Measurements from ENCODE around the gene EXTL2.
"Not testable (repeated sequence)": the region's sequence is repeated elsewhere in the genome, so short reads cannot be mapped to it uniquely, and the experiment has no call there.

The EXTL2 gene

GRCh38 chr1:100852976-100853375, 41.7 kb downstream of the EXTL2 start:
- no peaks in the 10 kb centered on the region for H3K9me3 ChIP-seq (ENCODE audit: insufficient read depth, low read depth, low read length)
- H3K4me1 ChIP-seq (ENCODE audit: insufficient read depth, low read length), result no peaks in the 10 kb centered on the region
- H3K27ac ChIP-seq (ENCODE audit: low read depth, low read length), result no peak overlapping the region
- no peak overlapping the region for H3K9ac ChIP-seq (ENCODE audit: low read depth, low read length)
- no CpG with 5 or more reads among the region's 3 CpGs for WGBS
- H3K27me3 ChIP-seq (ENCODE audit: insufficient read depth, low read length), result peaks cover 15% of the 10 kb centered on the region
- no peaks in the 10 kb centered on the region for H3K36me3 ChIP-seq (ENCODE audit: insufficient read depth, low read length)
- H3K4me3 ChIP-seq (ENCODE audit: low read length), result no peak overlapping the region

- Histone ChIP-seq H3K9ac (ENCODE audit: low read depth, low read length) (no peak overlapping the region), H3K4me1 (ENCODE audit: insufficient read depth, low read length) (peaks cover 4% of the 10 kb centered on the region; the same call in 1 of the 2 replicates), H3K27ac (ENCODE audit: low read depth, low read length) (no peak overlapping the region), H3K9me3 (ENCODE audit: insufficient read depth, low read depth, low read length) (no peaks in the 10 kb centered on the region), H3K27me3 (ENCODE audit: insufficient read depth, low read length) (peaks cover 15% of the 10 kb centered on the region), H3K36me3 (ENCODE audit: insufficient read depth, low read length) (no peaks in the 10 kb centered on the region), H3K4me3 (ENCODE audit: low read length) (no peak overlapping the region)
- WGBS, result 93% methylated on average over 5 of the region's 5 CpGs
These were observed 42.9 kb downstream of the EXTL2 start for GRCh38 chr1:100851726-100852125.

- Histone ChIP-seq H3K27ac (ENCODE audit: low read depth, low read length) (no peak overlapping the region), H3K4me3 (ENCODE audit: low read length) (no peak overlapping the region), H3K27me3 (ENCODE audit: insufficient read depth, low read length) (peaks cover 15% of the 10 kb centered on the region), H3K9ac (ENCODE audit: low read depth, low read length) (no peak overlapping the region), H3K36me3 (ENCODE audit: insufficient read depth, low read length) (no peaks in the 10 kb centered on the region), H3K9me3 (ENCODE audit: insufficient read depth, low read depth, low read length) (no peaks in the 10 kb centered on the region), H3K4me1 (ENCODE audit: insufficient read depth, low read length) (peaks cover 4% of the 10 kb centered on the region; the same call in 1 of the 2 replicates)
- 85% methylated on average over 2 of the region's 2 CpGs for WGBS
These were observed 47.1 kb downstream of the EXTL2 start for GRCh38 chr1:100847361-100848082.

- H3K9ac ChIP-seq (ENCODE audit: low read depth, low read length); H3K4me1 ChIP-seq (ENCODE audit: insufficient read depth, low read length); H3K27me3 ChIP-seq (ENCODE audit: insufficient read depth, low read length); H3K4me3 ChIP-seq (ENCODE audit: low read length); H3K27ac ChIP-seq (ENCODE audit: low read depth, low read length); H3K36me3 ChIP-seq (ENCODE audit: insufficient read depth, low read length); H3K9me3 ChIP-seq (ENCODE audit: insufficient read depth, low read depth, low read length): not testable (repeated sequence)
- WGBS, result 94% methylated on average over 2 of the region's 2 CpGs
These were observed 51.5 kb downstream of the EXTL2 start for GRCh38 chr1:100843160-100843559.

GRCh38 chr1:100835866-100836842, 58.5 kb downstream of the EXTL2 start:
- WGBS, result 97% methylated on average over 4 of the region's 9 CpGs
- Histone ChIP-seq H3K36me3 (ENCODE audit: insufficient read depth, low read length) (no peaks in the 10 kb centered on the region), H3K27me3 (ENCODE audit: insufficient read depth, low read length) (no peaks in the 10 kb centered on the region), H3K9me3 (ENCODE audit: insufficient read depth, low read depth, low read length) (no peaks in the 10 kb centered on the region), H3K4me1 (ENCODE audit: insufficient read depth, low read length) (no peaks in the 10 kb centered on the region; the same call in 1 of the 2 replicates), H3K27ac (ENCODE audit: low read depth, low read length) (no peak overlapping the region), H3K4me3 (ENCODE audit: low read length) (no peak overlapping the region), H3K9ac (ENCODE audit: low read depth, low read length) (no peak overlapping the region)

GRCh38 chr1:100834777-100835660, 59.6 kb downstream of the EXTL2 start:
- Histone ChIP-seq H3K4me3 (ENCODE audit: low read length) (no peak overlapping the region), H3K9me3 (ENCODE audit: insufficient read depth, low read depth, low read length) (no peaks in the 10 kb centered on the region), H3K27me3 (ENCODE audit: insufficient read depth, low read length) (no peaks in the 10 kb centered on the region), H3K27ac (ENCODE audit: low read depth, low read length) (no peak overlapping the region), H3K4me1 (ENCODE audit: insufficient read depth, low read length) (no peaks in the 10 kb centered on the region; the same call in 1 of the 2 replicates), H3K36me3 (ENCODE audit: insufficient read depth, low read length) (no peaks in the 10 kb centered on the region), H3K9ac (ENCODE audit: low read depth, low read length) (no peak overlapping the region)
- WGBS, result 85% methylated on average over 5 of the region's 6 CpGs

- WGBS, result 83% methylated on average over 5 of the region's 6 CpGs
- no peak overlapping the region for H3K27ac ChIP-seq (ENCODE audit: low read depth, low read length)
- no peaks in the 10 kb centered on the region for H3K36me3 ChIP-seq (ENCODE audit: insufficient read depth, low read length)
- H3K4me1 ChIP-seq (ENCODE audit: insufficient read depth, low read length), result peaks cover 2% of the 10 kb centered on the region; the same call in 1 of the 2 replicates
- no peaks in the 10 kb centered on the region for H3K27me3 ChIP-seq (ENCODE audit: insufficient read depth, low read length)
- no peaks in the 10 kb centered on the region for H3K9me3 ChIP-seq (ENCODE audit: insufficient read depth, low read depth, low read length)
- no peak overlapping the region for H3K9ac ChIP-seq (ENCODE audit: low read depth, low read length)
- no peak overlapping the region for H3K4me3 ChIP-seq (ENCODE audit: low read length)
These were observed 61.8 kb downstream of the EXTL2 start for GRCh38 chr1:100832694-100833428.

- H3K27me3 ChIP-seq (ENCODE audit: insufficient read depth, low read length); H3K27ac ChIP-seq (ENCODE audit: low read depth, low read length); H3K4me3 ChIP-seq (ENCODE audit: low read length); H3K9me3 ChIP-seq (ENCODE audit: insufficient read depth, low read depth, low read length); H3K9ac ChIP-seq (ENCODE audit: low read depth, low read length); H3K36me3 ChIP-seq (ENCODE audit: insufficient read depth, low read length); H3K4me1 ChIP-seq (ENCODE audit: insufficient read depth, low read length): not testable (repeated sequence)
- WGBS, result 100% methylated on average over 2 of the region's 2 CpGs
These were observed 69.0 kb downstream of the EXTL2 start for GRCh38 chr1:100825666-100826065.

All from HUES64 (cell line).